GM12801 (cell line): ENCODE results near the gene ONECUT3.

Experiments used
- TF ChIP-seq, protein P1 (sequence below): IDR thresholded peaks from one replicate; pipeline ENCODE4 v1.5.1; 2011; ENCODE audit warnings: control low read depth; ENCODE audit not compliant: insufficient read length; ENCODE audit errors: extremely low read depth

The ONECUT3 gene

GRCh38 chr19:1755467-1756171 is 2.3 kb downstream of the ONECUT3 start:
- TF ChIP-seq, protein P1, sequence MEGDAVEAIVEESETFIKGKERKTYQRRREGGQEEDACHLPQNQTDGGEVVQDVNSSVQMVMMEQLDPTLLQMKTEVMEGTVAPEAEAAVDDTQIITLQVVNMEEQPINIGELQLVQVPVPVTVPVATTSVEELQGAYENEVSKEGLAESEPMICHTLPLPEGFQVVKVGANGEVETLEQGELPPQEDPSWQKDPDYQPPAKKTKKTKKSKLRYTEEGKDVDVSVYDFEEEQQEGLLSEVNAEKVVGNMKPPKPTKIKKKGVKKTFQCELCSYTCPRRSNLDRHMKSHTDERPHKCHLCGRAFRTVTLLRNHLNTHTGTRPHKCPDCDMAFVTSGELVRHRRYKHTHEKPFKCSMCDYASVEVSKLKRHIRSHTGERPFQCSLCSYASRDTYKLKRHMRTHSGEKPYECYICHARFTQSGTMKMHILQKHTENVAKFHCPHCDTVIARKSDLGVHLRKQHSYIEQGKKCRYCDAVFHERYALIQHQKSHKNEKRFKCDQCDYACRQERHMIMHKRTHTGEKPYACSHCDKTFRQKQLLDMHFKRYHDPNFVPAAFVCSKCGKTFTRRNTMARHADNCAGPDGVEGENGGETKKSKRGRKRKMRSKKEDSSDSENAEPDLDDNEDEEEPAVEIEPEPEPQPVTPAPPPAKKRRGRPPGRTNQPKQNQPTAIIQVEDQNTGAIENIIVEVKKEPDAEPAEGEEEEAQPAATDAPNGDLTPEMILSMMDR, result no peak

- TF ChIP-seq, protein P1, result no peak
Observed at GRCh38 chr19:1756264-1756663, 3.0 kb downstream of the ONECUT3 start.

GRCh38 chr19:1756705-1757465 is 3.6 kb downstream of the ONECUT3 start:
- TF ChIP-seq, protein P1, result no peak

DNA sequence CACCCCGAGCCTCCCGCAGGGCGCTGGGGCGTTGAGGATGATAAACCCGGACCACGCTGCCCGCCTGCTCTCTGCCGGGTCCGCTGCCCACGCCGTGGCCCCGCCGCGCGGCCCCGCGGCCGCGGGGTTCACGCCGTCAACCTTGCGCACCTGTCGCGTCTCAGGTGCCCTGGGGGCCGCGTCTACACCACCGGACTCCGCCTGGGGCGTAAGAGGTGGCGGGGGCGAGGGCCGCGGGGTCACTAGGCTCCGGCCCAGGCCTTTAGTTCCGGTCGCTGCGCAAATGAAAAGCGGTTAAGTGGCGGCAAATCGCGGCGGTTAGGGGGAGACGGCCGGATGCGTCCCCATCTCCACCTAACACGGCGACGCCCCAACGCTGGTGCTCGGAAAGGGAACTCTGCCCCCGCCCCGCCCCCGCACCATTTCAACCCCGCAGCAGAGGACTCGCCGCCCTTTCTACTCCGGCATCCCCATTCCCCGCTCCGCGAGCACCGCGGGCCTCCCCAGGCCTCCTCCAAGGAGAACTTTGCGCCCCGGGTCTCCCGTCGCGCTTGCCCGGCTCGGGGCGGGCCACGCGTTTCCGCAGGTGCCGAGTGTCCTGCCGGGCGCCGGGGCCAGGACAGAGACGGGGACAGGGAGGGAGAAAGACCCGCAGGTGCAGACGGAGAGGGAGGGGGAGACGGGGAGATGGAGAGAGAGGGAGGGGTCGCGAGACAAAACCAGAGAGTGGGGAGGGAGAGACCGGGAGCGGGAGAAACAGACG is 4.3 kb downstream of the ONECUT3 start:
- TF ChIP-seq, protein P1, result no peak

DNA sequence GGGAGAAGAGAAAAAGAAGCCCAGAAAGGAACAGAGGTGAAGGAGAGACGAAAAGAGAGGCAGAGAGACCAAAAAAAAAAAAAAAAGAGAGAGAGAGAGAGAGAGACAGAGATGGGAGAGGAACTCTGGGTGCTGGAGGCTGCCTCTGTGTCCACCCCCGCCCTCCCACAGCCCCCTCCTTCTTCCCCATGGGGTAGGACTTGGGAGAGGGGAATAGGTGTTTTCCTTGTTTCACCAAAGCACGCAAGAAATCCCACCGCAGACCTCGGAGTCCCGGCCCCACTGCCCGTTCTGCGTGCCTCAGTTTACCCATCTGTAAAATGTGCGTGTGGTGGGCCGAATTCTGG is 4.9 kb downstream of the ONECUT3 start:
- TF ChIP-seq, protein P1, result no peak

DNA sequence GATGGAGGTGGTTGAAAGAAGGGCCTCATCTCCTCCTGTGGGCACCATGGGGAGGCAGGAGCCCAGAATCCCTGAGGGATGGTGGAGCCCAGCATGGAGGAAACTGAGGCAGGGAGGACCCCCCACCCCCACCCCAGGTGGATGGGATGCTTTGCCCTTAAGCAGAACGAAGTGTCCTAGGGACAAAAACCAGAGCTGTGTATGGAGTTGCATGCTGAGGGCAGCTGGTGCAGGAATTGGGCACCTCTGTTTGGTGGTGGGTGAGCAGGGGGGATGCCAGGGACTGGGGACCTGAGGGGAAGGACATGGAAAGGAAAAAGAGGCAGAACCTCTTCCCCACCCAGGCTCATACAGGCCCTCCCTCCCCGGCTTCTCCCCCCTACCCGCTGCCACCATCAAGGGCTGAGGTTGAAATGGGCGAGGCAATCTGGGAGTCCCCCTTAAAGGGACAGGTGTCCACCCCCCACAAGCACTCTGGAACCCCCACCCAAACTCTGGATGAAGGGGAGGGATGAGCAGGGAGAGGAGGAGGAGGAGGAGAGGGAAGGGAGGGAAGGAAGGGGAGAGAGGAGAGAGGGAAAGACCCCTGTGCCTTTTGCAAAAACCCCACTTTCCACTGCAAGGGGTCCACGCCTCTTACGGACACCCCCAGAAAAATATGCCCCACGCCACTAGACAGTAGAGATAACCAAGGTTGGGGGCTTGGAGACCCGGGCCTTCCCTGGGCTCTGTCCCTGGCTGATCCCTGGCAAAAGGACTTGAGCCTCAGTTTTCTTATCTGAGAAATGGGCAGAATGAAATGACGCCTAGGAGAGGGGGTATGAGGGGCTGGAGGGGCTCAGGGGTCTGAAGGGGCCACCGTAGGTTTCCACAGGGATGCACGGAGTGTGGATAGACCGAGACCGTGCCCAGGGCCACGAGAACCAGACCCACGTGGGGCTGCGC is 5.9 kb downstream of the ONECUT3 start:
- TF ChIP-seq, protein P1, result no peak
